GM12878 (cell line): ENCODE data around the gene KRIT1.

ENCODE experiments used
- ATF3 ChIP-seq: IDR thresholded peaks from 2 replicates; pipeline ENCODE4 v1.6.1; 2011; ENCODE audit warnings: low read depth, mild to moderate bottlenecking, low read length, moderate library complexity, borderline replicate concordance; ENCODE audit errors: extremely low read depth
- CBFB ChIP-seq: IDR thresholded peaks from 2 replicates; pipeline ENCODE4 v1.6.1; 2016; ENCODE audit warnings: antibody characterized with exemption, low read depth
- CHD1 ChIP-seq: IDR thresholded peaks from 2 replicates; pipeline ENCODE4 v1.6.1; 2012; ENCODE audit warnings: low read depth, low read length, improper control_type of control experiment
- CTCF ChIP-seq, 3 experiments: IDR thresholded peaks in 2 of 3; conservative IDR thresholded peaks in 1 of 3; 2 replicates each; pipeline ENCODE4 v1.5.1; 2011; ENCODE audit warnings: low read depth in 3 of 3, low read length in 3 of 3, mild to moderate bottlenecking in 3 of 3, control low read depth in 2 of 3, moderate library complexity in 2 of 3, inconsistent platforms in 1 of 3, mixed read lengths in 1 of 3; ENCODE audit not compliant: control insufficient read depth in 2 of 3, insufficient read depth in 1 of 3; ENCODE audit errors: extremely low read depth in 1 of 3
- MYC ChIP-seq: IDR thresholded peaks from 2 replicates; pipeline ENCODE4 v1.6.1; 2011; ENCODE audit warnings: mild to moderate bottlenecking, low read length, moderate library complexity, inconsistent platforms; ENCODE audit not compliant: insufficient read depth, insufficient replicate concordance, insufficient read length, severe bottlenecking
- POLR2A ChIP-seq: IDR thresholded peaks from 2 replicates; pipeline ENCODE4 v1.6.1; 2011; ENCODE audit warnings: low read depth, mild to moderate bottlenecking, low read length
- SRF ChIP-seq, 2 experiments: IDR thresholded peaks; 2 replicates each; pipeline ENCODE4 v1.6.1; 2011; ENCODE audit warnings: low read depth in 2 of 2, low read length in 2 of 2, mild to moderate bottlenecking in 1 of 2, moderate library complexity in 1 of 2
- ZSCAN29 ChIP-seq: fragments of 450-650 bp; IDR thresholded peaks from 2 replicates; pipeline ENCODE4 v1.6.1; 2017; ENCODE audit warnings: mild to moderate bottlenecking, moderate library complexity

GRCh38 chr7:92293896-92294590, 48.3 kb upstream of the KRIT1 start:
- no peak for TF ChIP-seq CHD1
- TF ChIP-seq POLR2A, result no peak
- TF ChIP-seq CTCF (IDR thresholded peaks at IDR 0.05 in 2 of 3, conservative IDR thresholded peaks at IDR 0.05 in 1 of 3; ENCODE audit: control insufficient read depth in 2 of 3, extremely low read depth in 1 of 3, insufficient read depth in 1 of 3, low read depth in 3 of 3, low read length in 3 of 3), result no peak
- TF ChIP-seq SRF (IDR thresholded peaks at IDR 0.05; ENCODE audit: low read depth in 2 of 2, low read length in 2 of 2), result no peak
- TF ChIP-seq ATF3, result no peak
- TF ChIP-seq ZSCAN29, result no peak
- TF ChIP-seq CBFB, result no peak
- no peak for TF ChIP-seq MYC
